Muscle layer of duodenum (tissue), 2 donors: Measurements from ENCODE around the gene DAPL1.

Experiments used
- H3K27ac ChIP-seq: one replicate; pipeline ENCODE4 v1.7.0; 2013; ENCODE audit warnings: mild to moderate bottlenecking, low read length
- H3K27me3 ChIP-seq: one replicate; pipeline ENCODE4 v1.7.0; 2013; ENCODE audit warnings: low read depth, mild to moderate bottlenecking, control low read depth, low read length
- H3K36me3 ChIP-seq, 2 donors: one replicate each; pipeline ENCODE4 v1.7.0; 2013; ENCODE audit warnings: low read length in 2 of 2, control low read depth in 1 of 2, mild to moderate bottlenecking in 1 of 2; ENCODE audit not compliant: insufficient read depth in 2 of 2, control insufficient read depth in 1 of 2
- H3K4me1 ChIP-seq, 2 donors: one replicate each; pipeline ENCODE4 v1.7.0; 2013; ENCODE audit warnings: low read length in 2 of 2, mild to moderate bottlenecking in 2 of 2, control low read depth in 1 of 2, moderate library complexity in 1 of 2; ENCODE audit not compliant: insufficient read depth in 2 of 2, control insufficient read depth in 1 of 2
- H3K4me3 ChIP-seq, 2 donors: one replicate each; pipeline ENCODE4 v1.7.0; 2013; ENCODE audit warnings: low read length in 2 of 2, low read depth in 1 of 2, mild to moderate bottlenecking in 1 of 2
- H3K9me3 ChIP-seq, 2 donors: one replicate each; pipeline ENCODE4 v1.7.0; 2013; ENCODE audit warnings: low read length in 2 of 2, control low read depth in 1 of 2, mild to moderate bottlenecking in 1 of 2; ENCODE audit not compliant: control insufficient read depth in 1 of 2
- donor health status: healthy.

Gene DAPL1

GRCh38 chr2:158805936-158806335, 10.8 kb downstream of the DAPL1 start:
- Histone ChIP-seq H3K4me3 (no peak overlapping the region), H3K36me3 (no peaks in the 10 kb centered on the region), H3K4me1 (peaks cover 0 to 6% of the 10 kb centered on the region in 2 donors), H3K27me3 (no peaks in the 10 kb centered on the region), H3K27ac (no peak overlapping the region), H3K9me3 (no peaks in the 10 kb centered on the region)

- H3K36me3 ChIP-seq = no peaks in the 10 kb centered on the region
- peaks cover 0 to 7% of the 10 kb centered on the region in 2 donors for H3K4me1 ChIP-seq
- no peaks in the 10 kb centered on the region for H3K27me3 ChIP-seq
- no peak overlapping the region for H3K27ac ChIP-seq
- H3K4me3 ChIP-seq = no peak overlapping the region
- H3K9me3 ChIP-seq = no peaks in the 10 kb centered on the region
Measured at GRCh38 chr2:158806941-158807340, 11.8 kb downstream of the DAPL1 start.

GRCh38 chr2:158808426-158808825, 13.3 kb downstream of the DAPL1 start:
- no peaks in the 10 kb centered on the region for H3K36me3 ChIP-seq
- H3K4me1 ChIP-seq = peaks cover 0 to 7% of the 10 kb centered on the region in 2 donors
- H3K27ac ChIP-seq = no peak overlapping the region
- H3K27me3 ChIP-seq = no peaks in the 10 kb centered on the region
- no peaks in the 10 kb centered on the region for H3K9me3 ChIP-seq
- no peak overlapping the region for H3K4me3 ChIP-seq

- H3K9me3 ChIP-seq = no peaks in the 10 kb centered on the region
- H3K4me1 ChIP-seq = peaks cover 0 to 7% of the 10 kb centered on the region in 2 donors
- no peaks in the 10 kb centered on the region for H3K27me3 ChIP-seq
- H3K36me3 ChIP-seq = no peaks in the 10 kb centered on the region
- H3K4me3 ChIP-seq = no peak overlapping the region
- H3K27ac ChIP-seq = no peak overlapping the region
Measured at GRCh38 chr2:158809816-158810215, 14.7 kb downstream of the DAPL1 start.

GRCh38 chr2:158810731-158811460, 15.8 kb downstream of the DAPL1 start:
- Histone ChIP-seq H3K27ac (no peak overlapping the region), H3K4me3 (no peak overlapping the region), H3K9me3 (no peaks in the 10 kb centered on the region), H3K27me3 (no peaks in the 10 kb centered on the region), H3K4me1 (peaks cover 0 to 7% of the 10 kb centered on the region in 2 donors), H3K36me3 (no peaks in the 10 kb centered on the region)

- Histone ChIP-seq H3K36me3 (no peaks in the 10 kb centered on the region), H3K27ac (no peak overlapping the region), H3K4me3 (no peak overlapping the region), H3K27me3 (no peaks in the 10 kb centered on the region), H3K4me1 (peaks cover 0 to 7% of the 10 kb centered on the region in 2 donors), H3K9me3 (no peaks in the 10 kb centered on the region)
Measured at GRCh38 chr2:158815166-158815565, 20.0 kb downstream of the DAPL1 start.

- Histone ChIP-seq H3K36me3 (no peaks in the 10 kb centered on the region), H3K27ac (no peak overlapping the region), H3K27me3 (no peaks in the 10 kb centered on the region), H3K4me3 (no peak overlapping the region), H3K4me1 (peaks cover 0 to 4% of the 10 kb centered on the region in 2 donors), H3K9me3 (no peaks in the 10 kb centered on the region)
Measured at GRCh38 chr2:158815658-158816057, 20.5 kb downstream of the DAPL1 start.

GRCh38 chr2:158817588-158817987, 22.5 kb downstream of the DAPL1 start:
- Histone ChIP-seq H3K36me3 (no peaks in the 10 kb centered on the region), H3K4me1 (peaks cover 0 to 5% of the 10 kb centered on the region in 2 donors), H3K27ac (no peak overlapping the region), H3K27me3 (no peaks in the 10 kb centered on the region), H3K9me3 (no peaks in the 10 kb centered on the region), H3K4me3 (no peak overlapping the region)

GRCh38 chr2:158818511-158818910, 23.4 kb downstream of the DAPL1 start:
- H3K4me3 ChIP-seq = no peak overlapping the region
- no peaks in the 10 kb centered on the region for H3K27me3 ChIP-seq
- no peaks in the 10 kb centered on the region for H3K36me3 ChIP-seq
- H3K27ac ChIP-seq = no peak overlapping the region
- peaks cover 0 to 5% of the 10 kb centered on the region in 2 donors for H3K4me1 ChIP-seq
- no peaks in the 10 kb centered on the region for H3K9me3 ChIP-seq

GRCh38 chr2:158822193-158822592, 27.1 kb downstream of the DAPL1 start:
- Histone ChIP-seq H3K36me3 (no peaks in the 10 kb centered on the region), H3K4me3 (no peak overlapping the region), H3K9me3 (no peaks in the 10 kb centered on the region), H3K4me1 (peaks cover 0 to 5% of the 10 kb centered on the region in 2 donors), H3K27me3 (no peaks in the 10 kb centered on the region), H3K27ac (no peak overlapping the region)

- Histone ChIP-seq H3K27me3 (no peaks in the 10 kb centered on the region), H3K27ac (no peak overlapping the region)
Measured at GRCh38 chr2:158823486-158824237, 28.5 kb downstream of the DAPL1 start.

More at GRCh38 chr2:158823486-158824237, 28.5 kb downstream of the DAPL1 start:
- Histone ChIP-seq H3K4me3 (no peak overlapping the region), H3K4me1 (peaks cover 0 to 9% of the 10 kb centered on the region in 2 donors), H3K36me3 (no peaks in the 10 kb centered on the region), H3K9me3 (no peaks in the 10 kb centered on the region)
